HG03558 (cell line): ENCODE data around the gene GPR34.
A peak's percentile ranks its signal among the peaks of the same experiment; 100 is the strongest.
"Not testable (repeated sequence)": the region's sequence is repeated elsewhere in the genome, so short reads cannot be mapped to it uniquely, and the experiment has no call there.

Experiments used
- ATAC-seq: cut with Tn5 transposase; IDR thresholded peaks from one replicate; pipeline ENCODE4 v1.9.1; 2021; ENCODE audit warnings: moderate number of reproducible peaks; ENCODE audit not compliant: unreplicated experiment; ENCODE audit errors: extremely low read depth

GPR34 gene, protein sequence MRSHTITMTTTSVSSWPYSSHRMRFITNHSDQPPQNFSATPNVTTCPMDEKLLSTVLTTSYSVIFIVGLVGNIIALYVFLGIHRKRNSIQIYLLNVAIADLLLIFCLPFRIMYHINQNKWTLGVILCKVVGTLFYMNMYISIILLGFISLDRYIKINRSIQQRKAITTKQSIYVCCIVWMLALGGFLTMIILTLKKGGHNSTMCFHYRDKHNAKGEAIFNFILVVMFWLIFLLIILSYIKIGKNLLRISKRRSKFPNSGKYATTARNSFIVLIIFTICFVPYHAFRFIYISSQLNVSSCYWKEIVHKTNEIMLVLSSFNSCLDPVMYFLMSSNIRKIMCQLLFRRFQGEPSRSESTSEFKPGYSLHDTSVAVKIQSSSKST

DNA sequence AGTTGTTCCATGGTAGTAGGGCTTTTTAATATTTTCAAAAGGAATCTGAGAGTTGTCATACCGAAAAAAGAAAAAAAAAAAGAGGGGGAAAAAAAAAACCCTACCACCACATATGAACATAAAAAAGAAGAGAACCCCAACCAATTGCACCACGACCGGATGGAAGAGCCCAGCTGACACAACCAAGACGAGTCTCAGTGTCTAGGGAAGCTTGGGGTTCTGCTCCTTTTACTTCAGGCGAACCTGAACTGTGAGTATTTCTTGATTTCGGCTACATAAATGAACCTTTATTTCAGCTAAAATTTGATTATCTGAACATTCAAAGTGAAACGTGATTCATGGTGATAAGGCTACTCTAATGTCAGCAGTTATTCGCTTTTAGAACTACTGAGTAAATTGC is at the start of gene GPR34:
Gene GPR34 (plus strand): TSS at position 139 of the 400 bp plus-strand sequence. CDS start 6,661 bp downstream, outside the sequence.
- ATAC-seq: no peak

DNA sequence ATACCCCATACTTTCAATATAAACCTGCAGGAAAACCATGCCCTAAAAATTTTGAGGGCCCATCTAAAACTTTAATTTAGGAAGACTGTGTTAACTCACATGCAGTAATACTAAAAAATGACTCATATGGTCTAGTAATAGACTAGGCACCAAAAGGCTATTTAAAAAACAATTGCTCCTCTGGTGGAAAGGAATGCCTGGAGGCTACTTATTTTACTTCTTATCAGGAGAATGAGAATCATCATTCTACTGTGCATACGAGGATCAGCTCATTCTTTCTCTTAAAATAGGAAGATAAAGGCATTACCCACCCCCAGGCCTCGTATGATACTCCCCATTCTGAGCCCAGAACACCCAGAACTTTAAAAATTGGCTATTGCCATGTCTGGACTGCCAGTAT is 42.6 kb upstream of the GPR34 start:
- not testable (repeated sequence) for ATAC-seq

DNA sequence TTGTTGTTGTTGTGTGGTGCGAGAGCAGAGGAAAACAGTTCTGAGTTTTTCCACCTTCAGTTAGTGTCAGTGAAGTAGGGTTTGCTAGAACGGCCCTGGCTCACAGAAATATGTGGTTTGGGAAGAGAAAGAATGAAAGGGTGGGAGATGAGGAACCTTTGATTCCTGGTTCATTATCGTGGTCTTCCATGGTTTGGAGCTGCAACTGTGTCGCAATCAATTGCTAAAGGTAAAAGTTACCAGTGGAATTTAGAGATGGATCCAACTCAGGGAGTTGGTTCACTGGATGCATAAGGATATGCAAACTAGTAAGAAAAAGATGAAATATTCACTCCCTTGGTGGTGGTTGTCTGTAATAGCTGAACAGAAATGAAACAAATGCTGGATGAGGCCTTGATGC is 35.6 kb upstream of the GPR34 start:
- no peak for ATAC-seq

DNA sequence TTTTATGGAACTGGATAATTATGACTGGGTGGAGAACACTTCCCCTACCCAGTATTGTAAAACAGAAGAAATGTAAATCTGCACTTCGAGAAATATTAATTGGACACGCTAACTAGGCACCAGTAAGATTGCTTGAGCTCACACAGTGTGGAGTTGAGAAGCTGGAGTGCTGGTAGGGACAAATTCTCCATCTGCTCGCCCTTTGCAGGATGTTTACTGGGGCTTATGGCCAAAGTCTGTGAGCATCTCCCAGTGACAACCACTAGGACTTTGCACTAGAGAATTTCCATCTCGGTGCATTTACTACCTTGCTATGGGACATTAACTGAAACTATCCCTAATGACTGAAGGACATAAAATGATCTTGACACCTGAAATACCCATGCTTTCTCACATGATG is 33.7 kb upstream of the GPR34 start:
- no peak for ATAC-seq

DNA sequence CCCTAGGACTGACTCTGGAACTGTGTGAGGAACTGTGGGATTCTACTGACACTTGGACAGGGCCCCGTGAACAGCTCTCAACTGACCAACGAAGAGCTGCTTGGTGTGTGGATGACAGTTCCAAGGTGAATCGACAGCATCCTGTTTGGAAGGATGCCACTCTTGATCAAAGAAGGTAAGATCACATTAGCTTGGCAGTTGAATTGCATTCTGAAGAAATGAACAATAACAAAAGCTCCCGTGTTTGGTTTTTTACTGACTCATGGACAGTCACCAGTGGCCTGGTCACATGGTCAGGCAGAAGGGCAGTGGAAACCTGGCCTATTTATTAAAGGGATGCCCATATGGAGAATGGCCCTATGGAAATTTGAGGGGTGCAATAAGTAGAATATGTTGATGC is 33.1 kb upstream of the GPR34 start:
- no peak for ATAC-seq

DNA sequence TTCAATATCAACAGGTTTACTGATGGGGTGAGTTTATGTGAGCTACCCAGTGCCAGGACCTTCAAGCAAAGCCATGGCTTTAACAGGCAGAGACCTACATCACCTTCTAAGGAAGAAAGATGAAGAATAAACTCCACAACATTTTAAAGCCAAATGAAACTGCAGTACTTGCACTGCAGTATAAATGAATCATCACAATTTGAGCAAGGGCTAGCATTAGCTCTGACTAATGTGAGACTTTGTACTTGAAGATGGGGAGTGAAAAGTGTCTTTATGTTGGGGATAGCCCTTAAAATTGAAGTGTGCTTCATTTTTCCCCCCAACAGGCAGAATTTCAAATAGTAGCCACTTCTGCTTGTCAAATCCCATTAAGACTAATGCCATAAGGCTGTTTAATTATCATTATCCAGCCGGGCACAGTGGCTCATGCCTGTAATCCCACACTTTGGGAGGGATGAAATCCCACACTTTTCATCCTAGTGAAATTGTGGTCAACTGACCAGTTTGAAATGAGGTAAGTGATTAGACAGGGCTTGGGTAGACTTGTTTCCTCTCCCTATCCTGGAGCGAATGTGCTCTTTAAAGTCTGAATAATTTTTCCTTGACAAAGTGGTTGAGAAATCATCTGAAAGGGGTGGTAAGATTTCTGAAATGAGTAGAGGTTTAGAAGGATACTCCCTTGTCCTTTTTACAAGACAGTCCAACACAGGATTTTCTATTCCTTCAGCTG is 27.2 kb upstream of the GPR34 start:
- ATAC-seq: no peak

DNA sequence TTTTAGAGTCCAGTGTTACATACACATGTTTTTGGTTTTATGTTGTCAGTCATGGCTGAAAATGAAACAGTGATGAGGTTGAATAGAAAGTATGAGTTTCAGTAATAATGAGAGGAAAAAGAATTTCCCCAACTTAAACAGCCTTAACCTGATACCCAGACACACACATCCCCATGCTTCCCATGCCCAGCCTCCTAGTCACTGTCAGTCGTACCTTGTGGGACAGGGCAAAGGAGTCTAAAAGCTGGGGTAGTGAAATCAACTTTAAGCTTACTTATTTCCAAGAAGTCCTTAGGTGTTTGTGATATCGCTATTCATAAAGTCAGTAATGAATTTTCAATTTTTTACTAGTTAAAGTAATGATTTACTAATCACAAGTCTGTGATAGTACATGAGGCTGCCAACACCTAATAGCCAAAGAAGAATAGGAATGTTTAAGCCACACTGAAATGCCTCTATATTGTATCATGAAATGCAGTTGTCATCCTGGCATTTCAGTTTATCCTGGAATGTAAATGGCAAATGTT is 24.3 kb upstream of the GPR34 start:
- peak; percentile 78 for ATAC-seq

DNA sequence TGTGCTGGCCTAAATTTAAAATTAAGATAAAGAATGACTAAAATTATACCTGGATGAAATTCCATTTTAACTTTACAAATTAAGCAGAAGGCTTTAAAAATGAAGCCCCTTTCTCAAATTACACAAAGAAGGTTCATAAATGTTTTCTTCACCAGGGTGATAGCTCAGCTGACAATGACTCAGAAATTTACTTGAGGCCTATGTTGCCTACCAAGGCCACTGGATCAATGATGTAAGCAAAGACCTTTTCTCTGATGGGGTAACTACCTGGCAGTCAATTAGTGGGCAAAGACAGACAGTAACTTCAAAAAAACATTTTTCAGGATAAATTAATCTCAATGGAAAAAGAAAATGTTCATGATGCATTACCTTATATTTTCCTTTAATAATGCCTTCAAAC is 23.9 kb upstream of the GPR34 start:
- no peak for ATAC-seq

DNA sequence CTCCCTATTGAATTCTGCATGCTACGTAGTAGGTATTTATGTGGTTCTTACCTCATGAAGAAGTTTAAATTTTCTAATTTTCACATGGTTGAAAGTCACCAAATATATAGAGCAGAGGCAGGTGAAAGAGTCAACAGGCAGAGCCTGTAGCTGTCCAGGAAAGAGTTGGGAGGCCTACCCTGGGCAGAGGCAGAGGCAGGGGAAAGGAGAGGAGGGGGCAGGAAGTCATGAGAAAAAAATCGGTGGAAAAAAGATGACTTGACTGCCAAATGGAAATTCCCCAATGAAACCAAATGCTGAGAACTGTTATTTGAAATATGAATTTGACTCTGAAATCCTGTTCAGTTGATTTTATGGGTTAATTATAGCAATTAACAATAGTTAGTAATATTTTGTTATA is 23.1 kb upstream of the GPR34 start:
- no peak for ATAC-seq

DNA sequence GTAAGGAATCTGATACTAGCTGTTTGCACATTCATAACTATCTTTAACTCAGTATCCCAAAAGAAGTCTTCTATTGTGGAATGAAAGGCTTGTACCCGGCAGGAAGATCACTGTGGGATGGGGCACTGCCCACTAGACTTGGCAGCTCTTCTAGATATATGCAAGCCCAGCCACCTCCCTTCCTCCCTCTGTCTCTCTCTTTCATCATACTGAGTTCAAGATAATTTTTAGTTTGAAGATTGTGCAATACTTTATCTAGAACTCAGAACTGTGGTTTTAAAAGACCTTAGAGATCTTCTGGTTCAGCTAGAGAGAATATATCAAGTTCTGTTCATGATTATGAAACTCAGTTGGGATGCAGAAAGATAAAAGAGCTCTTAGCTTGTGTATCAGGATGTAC is 22.5 kb upstream of the GPR34 start:
- ATAC-seq: no peak

DNA sequence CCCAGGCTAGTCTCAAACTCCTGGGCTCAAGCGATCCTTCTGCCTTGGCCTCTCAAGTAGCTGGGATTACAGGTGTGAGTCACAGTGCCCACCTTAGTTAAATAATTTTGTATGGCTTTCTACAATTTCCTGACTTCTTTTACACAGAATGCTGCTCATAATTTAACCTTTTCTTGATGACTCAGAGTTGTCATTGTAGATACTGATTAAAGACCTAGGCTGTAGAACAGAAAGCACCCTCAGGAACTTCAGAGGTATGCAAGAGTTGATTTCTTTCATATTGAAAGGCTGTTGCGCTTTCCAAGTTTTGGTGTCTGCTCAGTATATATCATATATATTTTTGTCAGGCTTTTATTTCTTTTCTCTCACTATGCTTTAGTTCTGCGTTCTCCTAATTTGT is 21.1 kb upstream of the GPR34 start:
- no peak for ATAC-seq

DNA sequence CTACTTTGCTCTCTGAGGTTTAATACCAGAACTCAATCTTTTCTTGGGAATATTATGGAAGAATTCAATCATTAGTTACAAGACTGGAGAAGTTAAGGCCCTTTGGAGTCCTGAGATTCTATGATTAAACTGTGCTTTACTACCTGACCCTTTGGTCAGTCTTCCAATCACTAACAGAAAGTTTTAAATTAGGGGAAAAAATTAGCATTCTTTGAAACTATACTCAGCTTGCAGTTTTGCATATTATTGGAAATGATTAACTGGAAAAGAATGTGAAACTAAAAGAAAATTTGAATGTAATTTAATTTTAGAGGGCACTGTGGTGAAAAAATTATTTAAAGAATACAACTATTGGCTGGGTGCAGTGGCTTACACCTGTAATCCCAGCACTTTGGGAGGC is 18.7 kb upstream of the GPR34 start:
- ATAC-seq: no peak

DNA sequence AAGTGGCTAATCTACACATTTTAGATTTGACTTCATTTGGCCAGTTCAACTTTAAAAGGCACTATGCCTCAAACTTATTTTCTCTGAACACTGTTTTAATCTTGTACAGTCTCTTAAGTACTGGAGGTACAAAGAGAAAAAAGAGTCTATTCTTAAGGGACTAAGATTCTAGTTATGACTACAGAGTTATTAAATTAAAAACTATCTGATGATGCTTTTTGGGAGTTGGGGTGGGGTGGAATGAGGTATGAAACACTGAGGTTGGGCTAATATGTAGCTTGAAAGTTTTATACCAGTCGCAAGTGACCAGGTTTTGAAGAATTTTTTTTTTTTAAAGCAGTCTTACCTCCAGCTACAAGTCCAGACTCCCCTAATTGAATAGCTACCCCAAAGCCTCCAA is 17.7 kb upstream of the GPR34 start:
- no peak for ATAC-seq

DNA sequence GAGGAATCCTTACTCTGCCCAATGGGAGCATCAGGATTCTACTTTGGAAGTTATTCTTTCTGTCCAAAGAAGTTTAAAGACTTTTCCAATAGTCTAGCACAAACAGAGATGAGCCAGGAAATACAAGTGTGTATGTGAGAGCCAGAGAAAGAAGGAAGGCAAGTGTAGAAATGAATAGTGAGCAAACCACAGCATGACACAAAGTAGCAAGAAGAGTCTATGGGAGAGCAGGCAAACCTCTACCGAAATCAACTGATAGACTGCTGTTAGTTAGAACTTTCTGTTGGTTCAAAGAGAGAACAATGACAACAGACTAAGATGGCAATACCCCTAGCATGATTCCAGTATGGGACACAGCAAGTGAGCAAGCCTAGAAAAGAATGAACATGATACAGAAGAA is 16.1 kb upstream of the GPR34 start:
- ATAC-seq: no peak

DNA sequence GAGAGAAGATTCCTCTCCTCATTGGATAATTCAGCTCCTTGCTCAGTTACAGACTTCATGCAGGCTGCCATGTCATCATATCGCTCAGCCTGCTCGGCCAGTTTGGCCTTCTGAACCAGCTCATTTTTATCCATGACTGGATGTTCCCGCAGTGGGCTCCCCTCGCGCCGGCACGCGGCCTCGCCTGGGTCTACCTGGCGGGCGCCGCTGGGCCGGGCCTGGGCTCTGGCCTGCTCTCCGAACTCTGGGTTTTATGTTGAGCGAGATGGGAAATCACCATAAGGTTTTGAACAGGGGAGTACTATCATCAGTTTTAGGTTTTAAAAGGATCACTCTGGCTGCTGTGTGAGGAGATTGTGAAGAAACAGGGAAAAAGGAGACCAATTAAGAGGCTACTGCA is 12.4 kb upstream of the GPR34 start:
- ATAC-seq: not testable (repeated sequence)

DNA sequence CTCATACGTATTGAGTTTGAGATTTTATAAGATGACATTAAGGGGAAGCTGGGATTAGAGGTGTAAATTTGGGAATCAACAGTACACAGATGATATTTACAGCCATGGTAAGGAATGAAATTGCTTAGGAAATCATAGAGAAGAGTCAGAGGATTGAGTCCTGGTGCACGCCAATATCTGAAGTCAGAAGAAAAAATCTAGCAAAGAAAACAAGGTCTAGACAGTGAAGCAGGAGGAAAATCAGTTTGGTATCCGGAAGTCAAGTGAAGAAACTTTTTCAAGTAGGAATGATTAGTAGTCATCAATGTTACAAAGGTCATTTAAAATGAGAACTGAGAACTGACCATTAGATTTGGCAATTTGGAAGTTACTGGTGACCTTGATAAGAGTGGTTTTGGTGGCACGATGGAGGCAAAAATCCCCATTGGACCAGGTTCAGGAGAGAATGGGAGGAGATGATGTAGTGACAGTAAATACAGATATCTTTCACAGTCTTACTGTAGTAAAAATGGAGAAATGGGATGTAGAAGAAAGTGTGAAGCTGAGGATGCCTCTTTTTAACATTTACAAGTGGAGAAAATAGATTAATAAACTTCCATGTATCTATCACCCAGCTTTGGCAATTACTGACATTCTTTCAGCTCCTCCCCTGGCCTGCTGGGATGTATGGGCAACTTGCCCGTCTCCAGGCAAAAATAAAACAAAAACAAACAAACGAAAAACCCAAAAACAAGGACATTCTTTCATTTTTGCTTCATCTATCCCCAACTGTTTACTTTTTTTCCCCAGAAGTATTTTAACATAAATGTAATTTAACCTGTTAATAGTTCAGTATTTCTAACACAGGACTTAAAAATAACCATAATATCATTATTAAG is 11.4 kb upstream of the GPR34 start:
- ATAC-seq: no peak

DNA sequence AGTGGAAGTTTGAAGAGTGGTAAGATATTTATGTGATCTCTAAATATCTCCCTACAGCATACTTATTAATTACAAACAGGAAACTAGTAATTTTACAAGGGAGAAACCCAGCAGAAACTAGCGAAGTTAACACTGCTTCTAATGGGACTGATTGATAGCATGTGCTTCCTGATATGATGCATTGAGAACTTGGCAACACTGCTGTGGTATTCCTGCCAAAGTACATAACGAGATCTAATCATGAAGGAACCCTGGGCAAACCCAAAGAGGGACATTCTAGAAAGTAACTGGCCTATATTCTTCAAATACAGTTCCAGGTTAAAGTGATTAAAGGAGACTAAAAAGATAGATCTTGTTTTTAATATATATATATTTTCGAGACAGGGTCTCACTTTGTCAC is 4.6 kb upstream of the GPR34 start:
- ATAC-seq: no peak

DNA sequence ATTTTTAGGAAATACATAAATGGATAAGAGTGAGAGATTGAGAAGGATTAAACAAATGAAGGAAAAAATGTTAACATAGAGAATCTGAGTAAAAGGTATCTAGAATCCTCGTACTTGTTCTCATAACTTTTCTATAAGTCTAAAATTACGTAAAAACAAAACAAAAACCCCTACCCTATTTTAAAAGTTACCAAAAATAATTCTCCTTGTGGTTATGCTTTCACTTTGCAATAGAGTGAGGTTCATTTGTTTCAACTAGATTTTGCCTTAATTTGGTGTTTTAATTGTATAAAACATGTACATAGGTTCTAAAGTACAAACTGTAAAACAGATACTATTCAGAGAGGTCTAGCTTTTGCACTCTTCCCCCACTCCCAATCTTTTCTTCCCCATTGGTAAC is 3.8 kb upstream of the GPR34 start:
- no peak for ATAC-seq

DNA sequence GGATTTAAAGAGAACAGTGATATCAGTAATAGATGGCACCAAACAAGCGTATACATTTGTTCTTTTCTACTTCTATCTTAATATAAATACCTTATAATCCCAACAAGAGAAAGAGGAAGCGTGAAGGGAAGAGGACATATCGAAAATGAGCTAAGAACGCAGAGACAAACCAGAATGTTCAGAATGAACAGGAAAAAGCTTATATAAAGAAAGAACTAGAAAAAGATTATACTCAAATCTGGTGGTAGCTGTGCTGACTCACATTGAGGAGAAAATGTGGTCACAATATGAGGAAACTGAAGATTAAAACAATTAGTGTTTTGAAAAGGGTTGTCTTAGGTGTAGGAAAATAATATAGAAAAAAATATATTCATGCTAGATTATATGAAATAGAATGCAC is 2.0 kb upstream of the GPR34 start:
- ATAC-seq: no peak

DNA sequence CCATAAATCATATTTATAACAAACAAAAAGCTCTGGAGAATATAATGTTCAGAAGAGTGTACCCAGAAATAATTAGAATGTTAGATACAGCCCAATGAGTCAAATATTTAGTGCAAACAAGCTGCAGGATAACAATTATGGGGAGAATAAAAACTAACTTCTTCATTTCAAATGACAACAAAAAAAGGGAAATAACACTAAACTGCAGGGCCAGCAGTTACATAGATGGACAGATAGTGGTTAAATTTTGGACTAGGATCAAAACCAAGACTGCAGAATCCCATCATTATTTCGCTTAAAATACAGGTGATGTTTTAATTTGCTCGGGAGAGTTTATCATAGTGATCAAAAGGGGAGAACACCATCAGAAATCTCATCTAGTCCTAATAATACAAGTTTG is 617 bp upstream of the GPR34 start:
- no peak for ATAC-seq

DNA sequence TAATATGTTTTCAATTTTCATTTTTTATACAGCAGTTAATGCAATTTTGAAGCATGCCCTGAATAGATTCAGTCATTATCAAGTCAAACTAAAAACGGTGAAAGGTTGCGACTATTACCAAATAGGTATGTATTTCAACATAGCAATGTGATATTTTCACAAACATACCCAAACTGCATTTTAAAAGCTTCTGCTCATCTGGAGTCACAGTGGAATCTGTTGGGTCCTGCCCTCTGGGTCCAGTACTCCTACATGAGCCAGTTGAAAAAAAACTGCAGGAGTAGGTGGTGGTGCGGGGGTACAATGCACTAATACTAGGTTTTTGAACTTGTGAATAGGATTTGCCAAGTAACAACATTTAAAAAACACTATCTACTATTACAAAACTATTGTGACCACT is 938 bp downstream of the GPR34 start:
- ATAC-seq: no peak
